Frontal cortex (tissue), 4 donors: Measurements from ENCODE around the gene RHBDD2. TPM values are rescaled to one million over a fixed set of nuclear protein-coding genes. Genes with fewer than 3 reads are reported as not detected.
"Not testable (repeated sequence)": the region's sequence is repeated elsewhere in the genome, so short reads cannot be mapped to it uniquely, and the experiment has no call there.

Experiments
- DNase-seq, 2 donors: peaks; one replicate each; pipeline ENCODE4 v3.0.0; 2012; ENCODE audit warnings: low spot score in 2 of 2
- FAIRE-seq: peaks from 2 replicates; lab custom pipeline; 2012; peaks lifted over from hg19 to GRCh38; lab: Jason Lieb, UNC
- total RNA-seq: library from RNA; depleted of rRNA; stranded (reverse); fragments of >200 nt; gene quantifications from one replicate; pipeline ENCODE4 v1.2.3, GENCODE V29; 2014
- donor health status: control.
- donor health status: control.
- donor health status: control.

Gene RHBDD2
- total RNA-seq, 1 donor from 2014 or later = 34.2 TPM

- DNase-seq = no peak
- no peak for FAIRE-seq
Measured at GRCh38 chr7:75887669-75888369, 9.0 kb downstream of the RHBDD2 start.

- FAIRE-seq (no peak), DNase-seq (peak; percentile 34 to 48)
Measured at GRCh38 chr7:75888464-75889222, 9.8 kb downstream of the RHBDD2 start.

GRCh38 chr7:75889223-75889825 is 10.5 kb downstream of the RHBDD2 start:
- no peak for FAIRE-seq
- no peak for DNase-seq

GRCh38 chr7:75889826-75890225 is 11.0 kb downstream of the RHBDD2 start:
- FAIRE-seq (no peak), DNase-seq (no peak)

GRCh38 chr7:75891237-75891636 is 12.4 kb downstream of the RHBDD2 start:
- FAIRE-seq, DNase-seq: not testable (repeated sequence)

GRCh38 chr7:75891815-75892411 is 13.1 kb downstream of the RHBDD2 start:
- DNase-seq = no peak
- no peak for FAIRE-seq

GRCh38 chr7:75892634-75893272 is 13.9 kb downstream of the RHBDD2 start:
- DNase-seq (no peak), FAIRE-seq (no peak)

GRCh38 chr7:75896803-75897327 is 18.0 kb downstream of the RHBDD2 start:
- FAIRE-seq (no peak), DNase-seq (no peak)

GRCh38 chr7:75900617-75901315 is 21.9 kb downstream of the RHBDD2 start:
- DNase-seq = no peak

GRCh38 chr7:75905785-75906604 is 27.2 kb downstream of the RHBDD2 start:
- FAIRE-seq = no peak
- DNase-seq = peak; percentile 22 to 43

More at GRCh38 chr7:75900617-75901315, 21.9 kb downstream of the RHBDD2 start:
- FAIRE-seq = no peak

GRCh38 chr7:75906991-75907667 is 28.3 kb downstream of the RHBDD2 start:
- DNase-seq (no peak), FAIRE-seq (no peak)

- not testable (repeated sequence) for DNase-seq, FAIRE-seq
Measured at GRCh38 chr7:75907668-75908039, 28.8 kb downstream of the RHBDD2 start.

- FAIRE-seq = no peak
- no peak for DNase-seq
Measured at GRCh38 chr7:75909521-75910132, 30.8 kb downstream of the RHBDD2 start.

GRCh38 chr7:75911186-75911585 is 32.4 kb downstream of the RHBDD2 start:
- not testable (repeated sequence) for DNase-seq, FAIRE-seq

- DNase-seq (no peak), FAIRE-seq (no peak)
Measured at GRCh38 chr7:75913437-75913836, 34.6 kb downstream of the RHBDD2 start.

GRCh38 chr7:75914169-75914654 is 35.4 kb downstream of the RHBDD2 start:
- FAIRE-seq = no peak

More at GRCh38 chr7:75914169-75914654, 35.4 kb downstream of the RHBDD2 start:
- no peak for DNase-seq
